Endothelial cell of umbilical vein (primary cell): ENCODE measurements around the gene CCPG1.

Experiments
- EZH2 ChIP-seq: IDR thresholded peaks from 2 replicates; pipeline ENCODE4 v1.6.1; 2012; ENCODE audit warnings: borderline replicate concordance, low read depth, mild to moderate bottlenecking, moderate library complexity, low read length, inconsistent platforms; ENCODE audit not compliant: severe bottlenecking
- FOS ChIP-seq: IDR thresholded peaks from 2 replicates; pipeline ENCODE4 v1.6.1; 2011; ENCODE audit warnings: mild to moderate bottlenecking, low read length, moderate library complexity, borderline replicate concordance; ENCODE audit not compliant: insufficient read depth
- GATA2 ChIP-seq: IDR thresholded peaks from 2 replicates; pipeline ENCODE4 v1.7.0; 2011; ENCODE audit warnings: low read depth, mild to moderate bottlenecking, moderate library complexity, mixed read lengths, low read length; ENCODE audit not compliant: insufficient read length, insufficient read depth
- JUN ChIP-seq: IDR thresholded peaks from 2 replicates; pipeline ENCODE4 v1.6.1; 2011; ENCODE audit warnings: borderline replicate concordance, low read depth; ENCODE audit not compliant: insufficient read length, insufficient read depth
- MYC ChIP-seq: IDR thresholded peaks from one replicate; pipeline ENCODE4 v1.6.1; 2011; ENCODE audit warnings: mild to moderate bottlenecking, low read depth, low read length
- POLR2A ChIP-seq: IDR thresholded peaks from 2 replicates; pipeline ENCODE4 v1.6.1; 2012; ENCODE audit warnings: low read depth, mild to moderate bottlenecking, control low read depth, low read length
- POLR2AphosphoS5 ChIP-seq: IDR thresholded peaks from 2 replicates; pipeline ENCODE4 v1.6.1; 2012; ENCODE audit warnings: low read depth, mild to moderate bottlenecking, control low read depth, low read length, moderate library complexity; ENCODE audit not compliant: insufficient read depth
- TF ChIP-seq, protein P1 (sequence below): IDR thresholded peaks from 2 replicates; pipeline ENCODE4 v1.6.1; 2011; ENCODE audit not compliant: insufficient read depth, insufficient read length
- TF ChIP-seq, protein P2 (sequence below), 2 donors: IDR thresholded peaks; 1 replicate in 1 of 2; 2 replicates in 1 of 2; pipeline ENCODE4 v1.5.1; 2011; ENCODE audit warnings: low read length in 2 of 2, mild to moderate bottlenecking in 2 of 2, moderate library complexity in 2 of 2, control low read depth in 1 of 2, inconsistent platforms in 1 of 2, low read depth in 1 of 2; ENCODE audit not compliant: insufficient read depth in 1 of 2; ENCODE audit errors: extremely low read depth in 1 of 2

DNA sequence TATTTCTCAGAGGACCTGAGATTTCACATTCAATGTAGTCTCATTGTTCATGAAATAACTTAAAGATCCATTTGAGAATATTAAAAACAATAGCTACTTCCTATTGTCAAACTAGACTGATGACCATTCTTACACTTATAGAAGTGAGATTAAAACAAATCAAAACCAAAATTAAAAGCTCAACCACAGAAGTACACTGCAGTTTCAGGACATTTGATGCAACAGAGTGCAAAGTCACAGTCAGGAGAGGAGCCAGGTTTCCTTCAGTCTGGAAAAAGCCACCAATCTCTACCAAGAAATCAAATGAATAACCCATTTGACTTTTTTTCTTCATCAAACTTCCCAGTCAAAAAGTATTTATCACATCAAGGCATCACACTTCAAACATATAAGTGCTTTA is 5.5 kb downstream of the CCPG1 start:
- TF ChIP-seq, protein P1, sequence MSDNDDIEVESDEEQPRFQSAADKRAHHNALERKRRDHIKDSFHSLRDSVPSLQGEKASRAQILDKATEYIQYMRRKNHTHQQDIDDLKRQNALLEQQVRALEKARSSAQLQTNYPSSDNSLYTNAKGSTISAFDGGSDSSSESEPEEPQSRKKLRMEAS = no peak
- TF ChIP-seq POLR2AphosphoS5 = no peak
- TF ChIP-seq, protein P2, sequence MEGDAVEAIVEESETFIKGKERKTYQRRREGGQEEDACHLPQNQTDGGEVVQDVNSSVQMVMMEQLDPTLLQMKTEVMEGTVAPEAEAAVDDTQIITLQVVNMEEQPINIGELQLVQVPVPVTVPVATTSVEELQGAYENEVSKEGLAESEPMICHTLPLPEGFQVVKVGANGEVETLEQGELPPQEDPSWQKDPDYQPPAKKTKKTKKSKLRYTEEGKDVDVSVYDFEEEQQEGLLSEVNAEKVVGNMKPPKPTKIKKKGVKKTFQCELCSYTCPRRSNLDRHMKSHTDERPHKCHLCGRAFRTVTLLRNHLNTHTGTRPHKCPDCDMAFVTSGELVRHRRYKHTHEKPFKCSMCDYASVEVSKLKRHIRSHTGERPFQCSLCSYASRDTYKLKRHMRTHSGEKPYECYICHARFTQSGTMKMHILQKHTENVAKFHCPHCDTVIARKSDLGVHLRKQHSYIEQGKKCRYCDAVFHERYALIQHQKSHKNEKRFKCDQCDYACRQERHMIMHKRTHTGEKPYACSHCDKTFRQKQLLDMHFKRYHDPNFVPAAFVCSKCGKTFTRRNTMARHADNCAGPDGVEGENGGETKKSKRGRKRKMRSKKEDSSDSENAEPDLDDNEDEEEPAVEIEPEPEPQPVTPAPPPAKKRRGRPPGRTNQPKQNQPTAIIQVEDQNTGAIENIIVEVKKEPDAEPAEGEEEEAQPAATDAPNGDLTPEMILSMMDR (IDR thresholded peaks at IDR 0.05; ENCODE audit: extremely low read depth in 1 of 2, insufficient read depth in 1 of 2, low read depth in 1 of 2, low read length in 2 of 2) = no peak
- no peak for TF ChIP-seq EZH2
- TF ChIP-seq POLR2A = no peak
- TF ChIP-seq MYC = no peak
- TF ChIP-seq JUN = no peak
- TF ChIP-seq FOS = no peak
- TF ChIP-seq GATA2 = no peak
